Measurements from ENCODE around the gene TCAP. TPM values are rescaled to one million over a fixed set of nuclear protein-coding genes. Genes with fewer than 3 reads are reported as not detected.

TCAP gene
- total RNA-seq, 3 donors from 2014 or later (not counting 1 experiment from before 2014, with no cell fraction given): 1.3 to 3.8 (median 2.4) TPM

DNA sequence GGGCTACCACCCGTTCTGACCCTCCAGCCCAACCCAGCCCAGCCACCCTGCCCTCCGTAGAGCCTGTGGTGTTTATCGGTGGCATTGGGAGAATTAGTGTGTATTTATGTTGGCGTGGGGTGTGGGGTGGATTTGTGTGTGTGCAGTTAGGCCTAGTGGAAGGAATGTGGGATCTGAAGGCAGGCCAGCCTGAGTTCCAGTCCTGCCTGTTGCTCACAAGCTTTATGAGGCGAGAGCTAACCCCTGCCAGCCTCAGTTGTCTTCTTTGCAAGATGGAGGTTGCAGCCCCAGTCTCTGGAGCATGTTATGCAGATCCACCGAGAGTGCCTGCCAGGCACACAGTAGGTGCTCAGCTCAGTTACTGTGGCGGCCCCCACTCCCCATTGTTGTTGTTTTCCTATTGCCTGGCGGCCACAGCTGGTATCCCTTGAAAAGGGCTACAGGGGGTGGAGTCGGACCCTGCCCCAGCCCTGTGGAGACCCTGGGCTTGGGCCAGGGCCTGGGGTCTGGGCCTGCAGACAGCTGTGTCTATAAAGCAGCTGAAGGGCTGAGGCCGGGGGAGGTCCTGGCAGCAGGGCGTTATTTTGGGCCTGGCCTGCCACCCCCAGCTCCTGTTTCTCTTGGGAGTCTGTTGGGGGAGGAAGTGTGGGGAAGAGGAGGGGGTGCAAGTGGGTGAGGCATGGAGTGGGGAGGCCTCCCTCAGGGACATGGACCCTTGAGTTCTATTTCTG lies 39.8 kb downstream of the TCAP start:
- peaks cover 0 to 10% of the 10 kb centered on the region in 2 donors for H3K27me3 Mint-ChIP-seq (ENCODE audit: low read depth in 2 of 2)
- no peak overlapping the region for H3K27ac ChIP-seq (ENCODE audit: low read length)
- DNase-seq (no peak), ATAC-seq (no peak)
- H3K36me3 ChIP-seq (ENCODE audit: control insufficient read depth, insufficient read depth, low read length): no peaks in the 10 kb centered on the region
- 92% methylated on average over 11 of the region's 11 CpGs for WGBS (ENCODE audit: insufficient coverage)
- peak overlapping the region; percentile 31 for H3K4me3 Mint-ChIP-seq
- no peaks in the 10 kb centered on the region for H3K9me3 Mint-ChIP-seq
- H3K27me3 ChIP-seq (ENCODE audit: control insufficient read depth, insufficient read depth, low read length): peaks cover 6% of the 10 kb centered on the region
- intact Hi-C loops (cut with micrococcal nuclease): no loop called here
- no peaks in the 10 kb centered on the region for H3K36me3 Mint-ChIP-seq
- H3K4me3 ChIP-seq (ENCODE audit: low read length): no peak overlapping the region
- peaks cover 53 to 79% of the 10 kb centered on the region in 2 donors for H3K4me1 Mint-ChIP-seq
- H3K27ac Mint-ChIP-seq: peak overlapping the region; percentile 45 to 75
- no peaks in the 10 kb centered on the region for H3K9me3 ChIP-seq (ENCODE audit: control insufficient read depth, insufficient read depth, low read length)
- H3K4me1 ChIP-seq (ENCODE audit: control insufficient read depth, insufficient read depth, low read length): peaks cover 61% of the 10 kb centered on the region
- TF ChIP-seq, protein P1, sequence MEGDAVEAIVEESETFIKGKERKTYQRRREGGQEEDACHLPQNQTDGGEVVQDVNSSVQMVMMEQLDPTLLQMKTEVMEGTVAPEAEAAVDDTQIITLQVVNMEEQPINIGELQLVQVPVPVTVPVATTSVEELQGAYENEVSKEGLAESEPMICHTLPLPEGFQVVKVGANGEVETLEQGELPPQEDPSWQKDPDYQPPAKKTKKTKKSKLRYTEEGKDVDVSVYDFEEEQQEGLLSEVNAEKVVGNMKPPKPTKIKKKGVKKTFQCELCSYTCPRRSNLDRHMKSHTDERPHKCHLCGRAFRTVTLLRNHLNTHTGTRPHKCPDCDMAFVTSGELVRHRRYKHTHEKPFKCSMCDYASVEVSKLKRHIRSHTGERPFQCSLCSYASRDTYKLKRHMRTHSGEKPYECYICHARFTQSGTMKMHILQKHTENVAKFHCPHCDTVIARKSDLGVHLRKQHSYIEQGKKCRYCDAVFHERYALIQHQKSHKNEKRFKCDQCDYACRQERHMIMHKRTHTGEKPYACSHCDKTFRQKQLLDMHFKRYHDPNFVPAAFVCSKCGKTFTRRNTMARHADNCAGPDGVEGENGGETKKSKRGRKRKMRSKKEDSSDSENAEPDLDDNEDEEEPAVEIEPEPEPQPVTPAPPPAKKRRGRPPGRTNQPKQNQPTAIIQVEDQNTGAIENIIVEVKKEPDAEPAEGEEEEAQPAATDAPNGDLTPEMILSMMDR (IDR thresholded peaks at IDR 0.05): no peak

DNA sequence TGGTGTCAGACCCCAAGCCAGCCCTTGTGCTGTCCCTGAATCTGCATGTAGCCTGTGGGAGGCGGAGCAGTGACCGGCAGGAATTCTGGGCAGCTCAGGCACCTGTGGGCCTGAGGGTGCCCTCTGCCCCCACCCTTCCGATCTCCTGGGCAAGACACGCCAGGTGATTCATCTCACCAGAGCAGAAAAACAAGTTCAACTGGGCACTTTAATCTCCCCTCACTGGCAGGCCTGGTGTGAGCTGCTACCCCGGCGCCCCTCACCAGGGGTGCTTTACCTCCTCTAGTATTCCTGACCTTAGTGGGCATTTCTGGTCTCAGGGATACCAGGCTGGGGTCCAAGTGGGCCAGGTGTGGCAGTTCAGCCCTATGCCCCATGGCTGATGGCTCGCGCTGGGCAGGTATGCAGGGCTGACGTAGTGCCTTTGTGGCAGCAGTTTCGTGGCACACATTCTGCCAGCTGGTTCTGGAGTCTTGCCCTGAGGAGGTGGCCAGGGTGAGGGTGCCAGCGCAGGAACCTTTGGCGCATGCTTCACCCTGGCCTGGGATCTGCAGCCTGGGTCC lies 40.7 kb downstream of the TCAP start:
- Histone ChIP-seq H3K27me3 (ENCODE audit: control insufficient read depth, insufficient read depth, low read length) (peaks cover 3% of the 10 kb centered on the region), H3K4me3 (ENCODE audit: low read length) (no peak overlapping the region), H3K4me1 (ENCODE audit: control insufficient read depth, insufficient read depth, low read length) (peaks cover 60% of the 10 kb centered on the region), H3K27ac (ENCODE audit: low read length) (no peak overlapping the region), H3K9me3 (ENCODE audit: control insufficient read depth, insufficient read depth, low read length) (no peaks in the 10 kb centered on the region), H3K36me3 (ENCODE audit: control insufficient read depth, insufficient read depth, low read length) (no peaks in the 10 kb centered on the region)
- TF ChIP-seq, protein P1 (IDR thresholded peaks at IDR 0.05): no peak
- ATAC-seq (no peak), DNase-seq (no peak)
- no peaks in the 10 kb centered on the region for H3K36me3 Mint-ChIP-seq
- H3K27ac Mint-ChIP-seq: peak overlapping the region; percentile 86 to 90
- no peaks in the 10 kb centered on the region for H3K9me3 Mint-ChIP-seq
- intact Hi-C loops (cut with micrococcal nuclease): no loop called here
- H3K4me1 Mint-ChIP-seq: peaks cover 58 to 82% of the 10 kb centered on the region in 2 donors
- peaks cover 0 to 5% of the 10 kb centered on the region in 2 donors for H3K27me3 Mint-ChIP-seq (ENCODE audit: low read depth in 2 of 2)
- 97% methylated on average over 12 of the region's 12 CpGs for WGBS (ENCODE audit: insufficient coverage)
- H3K4me3 Mint-ChIP-seq: no peak overlapping the region

DNA sequence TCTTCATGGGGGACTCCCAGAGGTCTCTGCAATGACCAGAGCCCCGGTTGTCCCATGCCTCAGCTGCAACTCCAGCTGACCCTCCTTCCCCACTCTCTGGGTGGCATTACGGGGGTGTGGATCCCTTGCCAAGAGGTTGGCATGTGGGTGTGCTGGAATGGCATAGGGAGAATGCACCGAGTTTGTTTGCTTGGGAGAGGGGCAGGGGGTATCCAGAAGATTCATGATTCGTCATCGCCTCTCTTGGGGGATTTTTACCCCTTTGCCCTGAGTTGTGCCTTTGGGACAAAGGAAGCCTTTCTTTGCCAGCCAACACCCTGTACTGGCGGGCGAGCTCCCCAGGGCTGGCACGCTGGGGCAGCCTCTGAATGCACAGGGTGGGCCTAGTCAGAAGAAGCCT lies 41.2 kb downstream of the TCAP start:
- Histone ChIP-seq H3K27me3 (ENCODE audit: control insufficient read depth, insufficient read depth, low read length) (no peaks in the 10 kb centered on the region), H3K27ac (ENCODE audit: low read length) (peak overlapping the region; percentile 67), H3K4me1 (ENCODE audit: control insufficient read depth, insufficient read depth, low read length) (peaks cover 60% of the 10 kb centered on the region), H3K9me3 (ENCODE audit: control insufficient read depth, insufficient read depth, low read length) (no peaks in the 10 kb centered on the region), H3K36me3 (ENCODE audit: control insufficient read depth, insufficient read depth, low read length) (no peaks in the 10 kb centered on the region), H3K4me3 (ENCODE audit: low read length) (no peak overlapping the region)
- intact Hi-C loops (cut with micrococcal nuclease): no loop called here
- peaks cover 0 to under 1% of the 10 kb centered on the region in 2 donors for H3K27me3 Mint-ChIP-seq (ENCODE audit: low read depth in 2 of 2)
- 94% methylated on average over 8 of the region's 8 CpGs for WGBS (ENCODE audit: insufficient coverage)
- ATAC-seq (no peak), DNase-seq (no peak)
- no peaks in the 10 kb centered on the region for H3K9me3 Mint-ChIP-seq
- H3K4me1 Mint-ChIP-seq: peaks cover 59 to 82% of the 10 kb centered on the region in 2 donors
- H3K27ac Mint-ChIP-seq: peak overlapping the region; percentile 86 to 90
- no peak overlapping the region for H3K4me3 Mint-ChIP-seq
- no peaks in the 10 kb centered on the region for H3K36me3 Mint-ChIP-seq
- TF ChIP-seq, protein P1 (IDR thresholded peaks at IDR 0.05): no peak

Data from natural killer cell (primary cell).